ENCODE results near the gene CNOT6. TPM values are rescaled to one million over a fixed set of nuclear protein-coding genes. Genes with fewer than 3 reads are reported as not detected.

The CNOT6 gene
- total RNA-seq, 1 donor from 2014 or later, result 49.7 TPM

DNA sequence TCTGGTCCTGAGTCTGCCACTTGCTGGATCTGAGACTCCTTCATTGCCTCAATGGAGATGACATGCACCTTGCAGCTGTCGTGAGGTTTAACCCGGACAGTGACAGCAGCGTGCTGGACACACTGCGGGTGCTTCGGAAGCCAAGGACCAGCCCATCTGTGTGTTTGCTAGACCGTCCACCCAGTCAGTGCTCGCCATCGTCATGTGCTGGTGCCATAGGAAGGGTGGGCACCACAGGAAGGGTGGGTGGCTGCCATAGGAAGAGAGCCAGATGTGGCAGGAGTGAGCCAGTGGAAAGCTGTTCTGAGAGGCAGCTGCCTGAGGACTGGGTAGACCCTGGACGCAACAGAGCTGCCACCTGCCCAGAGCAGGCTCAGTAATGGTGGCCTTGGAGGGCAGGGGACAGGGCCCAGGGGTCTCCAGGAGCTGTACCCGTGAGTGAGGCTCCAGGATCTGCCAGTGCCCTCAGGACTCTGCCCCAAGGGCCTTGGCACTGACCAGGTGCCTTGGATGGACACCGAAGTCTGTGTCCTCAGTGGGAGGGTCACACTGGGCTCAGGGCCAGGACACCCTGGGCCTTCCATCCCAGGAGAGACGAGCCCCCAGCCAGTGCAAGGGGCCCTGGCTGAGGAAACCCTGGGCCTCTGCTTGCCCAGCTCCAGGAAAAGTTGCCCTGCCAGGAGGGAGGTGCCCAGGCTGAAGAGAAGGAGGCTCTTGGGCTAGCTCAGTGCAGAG, 133.4 kb downstream of the CNOT6 start:
- no peak for DNase-seq (ENCODE audit: low spot score)
- Mint-ChIP-seq H3K4me3 (no peak overlapping the region), H3K36me3 (ENCODE audit: low read depth) (no peaks in the 10 kb centered on the region), H3K9me3 (no peaks in the 10 kb centered on the region), H3K4me1 (ENCODE audit: low read depth) (no peaks in the 10 kb centered on the region), H3K27me3 (ENCODE audit: insufficient read depth) (no peaks in the 10 kb centered on the region), H3K27ac (no peak overlapping the region)
- intact Hi-C loops (cut with micrococcal nuclease), result no loop called here

Other genes starting within 250 kb of the CNOT6 start
- 39.8 and 44.6 TPM in 2 replicates for gene MAPK9, start 202.3 kb upstream of the CNOT6 start, total RNA-seq
- 1.1 and 1.4 TPM in 2 replicates for gene GFPT2, start 141.0 kb upstream of the CNOT6 start, total RNA-seq
- gene SCGB3A1, start 97.1 kb downstream of the CNOT6 start, total RNA-seq, result not detected in 2 replicates
- gene FLT4, start 155.2 kb downstream of the CNOT6 start, total RNA-seq, result 0.86 and 1.8 TPM in 2 replicates
- gene OR2Y1, start 245.7 kb downstream of the CNOT6 start, total RNA-seq, result not detected in 2 replicates

Measured in activated T-helper 1 cell treated with anti-CD3 and anti-CD28 coated beads, Interleukin-12 subunit alpha, Interleukin-12 subunit beta, Interleukin-2, Interleukin-4 antibody, amounts not matched to agents 30 ng/mL and 10 ng/mL and 1 ng/mL, durations not matched to agents 14 hours and 24 hours and 36 hours (primary cell).